Measurements from ENCODE around the gene B3GNT4.

DNA sequence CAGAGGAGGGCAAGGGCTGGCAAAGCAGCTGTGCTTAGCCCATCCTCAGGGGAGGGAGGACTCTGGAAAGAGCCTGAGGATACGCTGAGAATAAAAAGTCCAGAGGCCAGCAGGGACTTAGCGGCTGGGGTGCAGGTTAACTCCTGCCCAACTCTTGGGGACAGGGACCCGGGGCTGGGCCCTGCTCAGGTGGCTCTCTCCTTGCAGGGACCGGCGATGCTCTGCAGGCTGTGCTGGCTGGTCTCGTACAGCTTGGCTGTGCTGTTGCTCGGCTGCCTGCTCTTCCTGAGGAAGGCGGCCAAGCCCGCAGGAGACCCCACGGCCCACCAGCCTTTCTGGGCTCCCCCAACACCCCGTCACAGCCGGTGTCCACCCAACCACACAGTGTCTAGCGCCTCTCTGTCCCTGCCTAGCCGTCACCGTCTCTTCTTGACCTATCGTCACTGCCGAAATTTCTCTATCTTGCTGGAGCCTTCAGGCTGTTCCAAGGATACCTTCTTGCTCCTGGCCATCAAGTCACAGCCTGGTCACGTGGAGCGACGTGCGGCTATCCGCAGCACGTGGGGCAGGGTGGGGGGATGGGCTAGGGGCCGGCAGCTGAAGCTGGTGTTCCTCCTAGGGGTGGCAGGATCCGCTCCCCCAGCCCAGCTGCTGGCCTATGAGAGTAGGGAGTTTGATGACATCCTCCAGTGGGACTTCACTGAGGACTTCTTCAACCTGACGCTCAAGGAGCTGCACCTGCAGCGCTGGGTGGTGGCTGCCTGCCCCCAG lies 2.8 kb downstream of the B3GNT4 start:
- TF ChIP-seq MAX (IDR thresholded peaks at IDR 0.05) (peak; percentile 85), CTCF (IDR thresholded peaks at IDR 0.05; ENCODE audit: control extremely low read depth in 1 of 3, insufficient read depth in 1 of 3, low read depth in 1 of 3, low read length in 3 of 3) (no peak), POLR2A (IDR thresholded peaks at IDR 0.05; ENCODE audit: control extremely low read depth in 1 of 2, low read depth in 2 of 2, low read length in 2 of 2) (no peak), CREB1 (IDR thresholded peaks at IDR 0.05) (no peak), ASH2L (IDR thresholded peaks at IDR 0.05; ENCODE audit: low read length) (no peak), NRF1 (IDR thresholded peaks at IDR 0.05; ENCODE audit: low read depth, low read length) (no peak)
- TF ChIP-seq, protein P1, sequence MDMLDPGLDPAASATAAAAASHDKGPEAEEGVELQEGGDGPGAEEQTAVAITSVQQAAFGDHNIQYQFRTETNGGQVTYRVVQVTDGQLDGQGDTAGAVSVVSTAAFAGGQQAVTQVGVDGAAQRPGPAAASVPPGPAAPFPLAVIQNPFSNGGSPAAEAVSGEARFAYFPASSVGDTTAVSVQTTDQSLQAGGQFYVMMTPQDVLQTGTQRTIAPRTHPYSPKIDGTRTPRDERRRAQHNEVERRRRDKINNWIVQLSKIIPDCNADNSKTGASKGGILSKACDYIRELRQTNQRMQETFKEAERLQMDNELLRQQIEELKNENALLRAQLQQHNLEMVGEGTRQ (IDR thresholded peaks at IDR 0.05; ENCODE audit: low read length), result peak; percentile 34; the same call in 1 of the 2 replicates

Data from H1 (cell line).